AG10803 (cell line): Measurements from ENCODE around the gene NELL2.
"Not testable (repeated sequence)": the region's sequence is repeated elsewhere in the genome, so short reads cannot be mapped to it uniquely, and the experiment has no call there.

Source experiments
- DNase-seq: peaks from one replicate; pipeline ENCODE4 v3.0.0; 2010; ENCODE audit warnings: low read depth
- H3K4me3 ChIP-seq: 2 replicates; pipeline ENCODE4 v1.5.1; 2011; ENCODE audit warnings: mild to moderate bottlenecking, low read length, control low read depth
- TF ChIP-seq, protein P1 (sequence below): conservative IDR thresholded peaks from 2 replicates; pipeline ENCODE4 v1.5.1; 2011; ENCODE audit warnings: mild to moderate bottlenecking, low read length, control low read depth, inconsistent platforms

Gene NELL2

DNA sequence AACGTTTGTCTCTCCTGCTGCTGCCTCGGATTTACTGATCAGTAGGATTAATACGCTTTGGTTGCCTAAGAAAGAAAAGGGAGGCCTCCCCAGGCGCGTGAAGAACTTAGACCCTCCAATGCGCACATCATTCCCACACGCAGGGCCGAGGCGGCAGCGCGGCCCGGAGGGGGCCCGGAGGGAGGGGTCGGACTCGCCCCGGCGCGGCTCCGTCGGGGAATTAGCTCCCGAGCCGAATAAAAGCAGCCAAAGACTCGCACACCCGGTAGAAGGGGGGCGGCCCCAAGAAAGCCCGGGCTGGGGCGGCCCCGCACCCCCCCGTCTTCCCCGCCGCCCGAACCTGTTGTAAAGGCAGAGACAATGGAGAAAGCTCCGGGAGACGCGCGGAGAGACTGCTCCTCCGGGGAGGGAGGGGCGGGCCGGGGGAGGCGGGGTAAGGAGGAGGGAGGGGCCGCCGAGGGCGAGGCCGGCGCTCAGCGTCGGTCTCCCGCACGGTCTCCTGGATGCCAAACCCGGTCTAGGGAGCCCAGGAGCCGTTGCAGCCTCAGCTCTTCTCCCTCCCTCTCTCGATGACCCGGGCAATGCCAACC lies at the start of gene NELL2:
Gene NELL2, minus strand, starts transcription at position 362 of the 590 bp plus-strand sequence. CDS start 446 bp downstream, outside the sequence.
- H3K4me3 ChIP-seq = peak within 1 kb of the TSS; percentile 53
- DNase-seq = peak; percentile 14
- TF ChIP-seq, protein P1, sequence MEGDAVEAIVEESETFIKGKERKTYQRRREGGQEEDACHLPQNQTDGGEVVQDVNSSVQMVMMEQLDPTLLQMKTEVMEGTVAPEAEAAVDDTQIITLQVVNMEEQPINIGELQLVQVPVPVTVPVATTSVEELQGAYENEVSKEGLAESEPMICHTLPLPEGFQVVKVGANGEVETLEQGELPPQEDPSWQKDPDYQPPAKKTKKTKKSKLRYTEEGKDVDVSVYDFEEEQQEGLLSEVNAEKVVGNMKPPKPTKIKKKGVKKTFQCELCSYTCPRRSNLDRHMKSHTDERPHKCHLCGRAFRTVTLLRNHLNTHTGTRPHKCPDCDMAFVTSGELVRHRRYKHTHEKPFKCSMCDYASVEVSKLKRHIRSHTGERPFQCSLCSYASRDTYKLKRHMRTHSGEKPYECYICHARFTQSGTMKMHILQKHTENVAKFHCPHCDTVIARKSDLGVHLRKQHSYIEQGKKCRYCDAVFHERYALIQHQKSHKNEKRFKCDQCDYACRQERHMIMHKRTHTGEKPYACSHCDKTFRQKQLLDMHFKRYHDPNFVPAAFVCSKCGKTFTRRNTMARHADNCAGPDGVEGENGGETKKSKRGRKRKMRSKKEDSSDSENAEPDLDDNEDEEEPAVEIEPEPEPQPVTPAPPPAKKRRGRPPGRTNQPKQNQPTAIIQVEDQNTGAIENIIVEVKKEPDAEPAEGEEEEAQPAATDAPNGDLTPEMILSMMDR = no peak

DNA sequence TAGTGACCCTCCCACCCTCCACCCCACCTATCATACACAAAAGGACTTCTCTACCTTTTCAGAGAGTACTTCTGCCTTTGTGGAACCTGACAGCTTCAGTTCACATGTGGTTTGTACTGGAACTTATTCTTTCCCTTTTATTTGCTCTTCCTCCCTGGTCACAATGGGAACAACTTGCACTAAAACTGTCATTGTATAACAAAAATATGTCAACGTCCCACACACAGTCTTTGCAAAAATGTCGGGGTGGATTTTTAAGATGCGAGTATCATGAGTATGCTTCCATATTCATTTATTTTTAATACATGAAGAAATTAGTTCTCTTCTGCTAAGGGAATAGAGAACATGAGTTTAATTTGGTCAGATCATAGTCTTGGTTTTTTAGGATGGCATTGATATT lies 45.6 kb upstream of the NELL2 start:
- no peak for DNase-seq
- TF ChIP-seq, protein P1 = no peak
- H3K4me3 ChIP-seq = no peak overlapping the region

DNA sequence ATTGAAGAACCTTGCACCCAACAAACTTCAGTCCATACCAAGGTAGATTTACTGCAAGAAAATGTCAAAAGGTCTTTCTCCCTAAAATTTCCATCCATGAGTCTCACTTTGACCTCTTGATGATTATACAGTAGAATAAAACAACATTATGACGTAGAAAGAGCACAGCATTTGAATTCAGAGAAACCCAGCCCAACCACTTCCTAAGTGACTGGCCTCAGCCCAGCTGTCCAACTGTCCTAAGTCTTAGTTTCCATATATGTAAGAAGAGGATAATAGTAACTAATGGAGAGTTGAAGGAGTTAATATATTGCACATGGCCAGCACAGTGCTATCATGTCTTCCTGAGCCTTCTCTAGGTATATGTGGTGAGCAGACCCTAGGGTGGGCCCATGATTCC lies 41.0 kb upstream of the NELL2 start:
- TF ChIP-seq, protein P1 = no peak
- H3K4me3 ChIP-seq = no peak overlapping the region
- DNase-seq = no peak

DNA sequence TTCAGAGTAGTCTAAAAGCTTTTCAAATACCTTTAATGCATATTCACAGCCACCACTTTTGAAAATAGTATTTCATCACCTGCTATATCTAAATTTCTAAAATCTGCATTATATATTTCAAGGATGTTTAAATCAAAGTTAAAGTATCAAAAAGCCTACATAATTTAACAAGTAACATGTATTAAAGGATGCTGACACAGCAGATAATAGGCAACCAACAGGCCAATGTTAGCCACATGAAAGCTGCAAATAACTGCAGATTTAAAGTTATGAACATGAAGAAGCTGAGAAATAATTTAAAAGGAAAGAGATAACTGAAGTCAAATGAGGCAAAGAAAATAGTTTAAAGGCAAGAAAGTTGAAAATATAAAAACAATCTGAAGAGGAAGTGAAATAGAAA lies 39.8 kb upstream of the NELL2 start:
- no peak for DNase-seq
- TF ChIP-seq, protein P1 = no peak
- no peak overlapping the region for H3K4me3 ChIP-seq

DNA sequence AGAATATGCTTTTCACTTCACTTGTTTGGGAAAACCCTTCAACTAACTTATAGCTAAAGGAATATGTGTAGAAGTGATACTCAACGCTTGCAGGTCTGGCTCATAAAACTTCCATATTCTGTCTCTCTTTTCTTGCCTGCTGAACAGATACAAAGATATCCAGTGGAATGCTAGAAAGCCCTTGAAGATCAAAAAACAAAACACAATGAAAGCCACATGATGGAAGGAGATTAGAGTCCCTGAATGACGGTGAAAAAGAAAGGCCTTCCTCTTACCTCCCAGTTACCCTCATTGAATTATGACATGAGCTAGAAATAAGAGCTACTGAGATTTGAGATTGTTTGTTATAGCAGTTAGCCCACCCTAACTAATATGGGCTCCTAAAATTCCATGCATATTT lies 28.2 kb upstream of the NELL2 start:
- no peak for DNase-seq
- H3K4me3 ChIP-seq = no peak overlapping the region
- TF ChIP-seq, protein P1 = no peak

DNA sequence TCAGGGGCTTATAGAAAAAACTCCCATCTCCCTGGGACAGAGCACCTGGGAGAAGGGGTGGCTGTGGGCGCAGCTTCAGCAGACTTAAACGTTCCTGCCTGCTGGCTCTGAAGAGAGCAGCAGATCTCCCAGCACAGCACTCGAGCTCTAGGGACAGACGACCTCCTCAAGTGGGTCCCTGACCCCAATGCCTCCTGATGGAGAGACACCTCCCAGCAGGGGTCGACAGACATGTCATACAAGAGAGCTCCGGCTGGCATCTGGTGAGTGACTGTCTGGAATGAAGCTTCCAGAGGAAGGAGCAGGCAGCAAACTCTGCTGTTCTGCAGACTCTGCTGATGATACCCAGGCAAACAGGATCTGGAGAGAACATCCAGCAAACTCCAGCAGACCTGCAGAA lies 22.0 kb upstream of the NELL2 start:
- H3K4me3 ChIP-seq, DNase-seq: not testable (repeated sequence)

DNA sequence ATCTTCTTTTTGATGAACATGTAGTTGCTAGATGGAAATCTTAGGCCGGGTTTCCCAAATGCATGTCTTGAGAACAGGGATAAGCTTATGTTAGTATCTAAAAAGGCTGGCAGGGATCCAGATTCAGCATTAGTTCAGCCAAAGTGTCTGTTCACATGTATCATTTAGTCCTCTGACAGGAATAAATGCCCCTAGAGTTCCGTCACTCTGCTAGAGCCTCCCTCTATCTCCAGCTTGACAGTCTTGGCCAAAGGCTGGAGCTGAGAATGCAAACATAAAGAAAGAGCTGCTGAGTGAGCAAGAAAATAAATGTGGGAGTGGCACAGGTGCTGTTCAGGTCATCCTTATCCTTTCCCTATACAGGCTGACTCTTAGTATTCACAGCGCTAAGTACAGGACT lies 13.8 kb upstream of the NELL2 start:
- H3K4me3 ChIP-seq = no peak overlapping the region
- no peak for DNase-seq
- TF ChIP-seq, protein P1 = no peak

DNA sequence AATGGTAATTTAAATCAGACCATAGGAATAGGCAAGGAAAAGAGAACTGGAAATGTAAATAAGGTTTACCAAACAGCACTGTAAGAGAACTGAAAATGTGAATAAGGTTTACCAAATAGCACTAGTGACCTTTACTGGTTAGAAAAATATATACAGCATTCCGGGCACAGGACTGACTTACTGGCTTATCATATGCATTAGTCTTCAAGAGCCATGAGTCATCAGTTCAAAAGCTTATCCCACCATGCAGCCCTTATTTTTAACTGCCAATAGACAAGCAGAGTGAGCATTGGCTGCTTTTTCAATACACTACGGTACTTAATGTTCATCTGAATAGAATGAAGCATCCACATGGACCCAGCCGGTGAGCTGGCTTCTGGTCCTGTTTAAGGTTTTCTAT lies 13.0 kb upstream of the NELL2 start:
- no peak overlapping the region for H3K4me3 ChIP-seq
- TF ChIP-seq, protein P1 = no peak
- DNase-seq = no peak
